OCI-LY1 (cell line): ENCODE data around the gene C16orf95.

Source experiments
- CTCF ChIP-seq: fragments of 200-600 bp; sonication (generic), shearing (Covaris generic); IDR thresholded peaks from 2 replicates; pipeline ENCODE4 v1.5.1; 2017; ENCODE audit warnings: mild to moderate bottlenecking, antibody characterized with exemption, low read length, moderate library complexity, mixed read lengths
- EZH2 ChIP-seq: fragments of 200-600 bp; sonication (generic), shearing (Covaris generic); IDR thresholded peaks from 2 replicates; pipeline ENCODE4 v1.8.0; 2017; ENCODE audit warnings: borderline replicate concordance, mixed run types, mild to moderate bottlenecking, antibody characterized with exemption, low read length, moderate library complexity, mixed read lengths

GRCh38 chr16:87333581-87334331 lies 16.6 kb upstream of the C16orf95 start:
- TF ChIP-seq CTCF (no peak), EZH2 (no peak)
